Measurements from ENCODE around the gene OR52E4. TPM values are rescaled to one million over a fixed set of nuclear protein-coding genes. Genes with fewer than 3 reads are reported as not detected.

OR52E4 gene
- total RNA-seq, 1 experiment from 2014 or later = not detected

DNA sequence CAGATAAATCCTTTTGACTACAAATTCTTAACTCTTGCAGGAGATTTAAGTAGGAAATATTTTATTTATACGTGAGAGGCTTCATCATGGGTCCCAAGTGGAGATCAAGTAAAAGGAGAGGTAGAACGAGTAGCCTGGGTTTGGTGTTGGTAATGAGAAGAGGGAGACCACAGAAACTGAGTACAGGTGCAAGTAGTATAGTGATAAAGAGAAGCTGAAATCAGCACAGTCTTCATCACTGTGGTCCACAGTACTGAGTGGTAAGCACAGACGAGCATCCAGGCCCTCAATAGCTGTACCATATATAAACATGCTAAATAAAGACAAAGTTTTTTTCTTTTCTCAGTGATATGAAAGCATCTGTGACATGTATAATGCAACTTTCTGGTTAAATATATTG is 6.7 kb downstream of the OR52E4 start:
- Histone ChIP-seq H3K4me1 (ENCODE audit: insufficient read depth, low read length) (no peaks in the 10 kb centered on the region), H3K4me3 (ENCODE audit: low read length) (no peak overlapping the region), H4K20me1 (ENCODE audit: low read length) (no peaks in the 10 kb centered on the region), H3K9me2 (replicated peaks; ENCODE audit: low read length) (no peaks in the 10 kb centered on the region), H3K27ac (ENCODE audit: low read length) (no peak overlapping the region), H2AFZ (ENCODE audit: low read length) (no peak overlapping the region), H3K9ac (ENCODE audit: low read length) (no peak overlapping the region), H3K27me3 (ENCODE audit: low read length) (peaks cover 16% of the 10 kb centered on the region; the same call in 1 of the 2 replicates), H3K36me3 (ENCODE audit: low read depth, low read length) (no peaks in the 10 kb centered on the region), H3K4me2 (ENCODE audit: low read length) (no peak overlapping the region), H3F3A (ENCODE audit: low read length, unreplicated experiment) (no peaks in the 10 kb centered on the region), H3K79me2 (ENCODE audit: low read length) (no peaks in the 10 kb centered on the region), H3K9me3 (ENCODE audit: low read length) (no peaks in the 10 kb centered on the region)
- POLR2A ChIA-PET (ENCODE audit: unreplicated experiment) = no interaction called here
- DNase-seq = no peak
- intact Hi-C loops (cut with micrococcal nuclease) = no loop called here
- TF ChIP-seq EZH2 (IDR thresholded peaks at IDR 0.05; ENCODE audit: low read length, unreplicated experiment) (no peak), EZH2phosphoT487 (IDR thresholded peaks at IDR 0.05; ENCODE audit: borderline replicate concordance, low read length) (no peak), CTCF (conservative IDR thresholded peaks at IDR 0.05; ENCODE audit: low read depth, low read length) (no peak)
- ATAC-seq = no peak
- CTCF ChIA-PET = no interaction called here
- no TSS peak for BruUV-seq (replicated peaks)

GRCh38 chr11:5887661-5888060 is 7.2 kb downstream of the OR52E4 start:
- peaks cover 16% of the 10 kb centered on the region; the same call in 1 of the 2 replicates for H3K27me3 ChIP-seq (ENCODE audit: low read length)
- H3F3A ChIP-seq (ENCODE audit: low read length, unreplicated experiment) = no peaks in the 10 kb centered on the region
- no peak overlapping the region for H2AFZ ChIP-seq (ENCODE audit: low read length)
- CTCF ChIA-PET = no interaction called here
- H3K9me2 ChIP-seq (replicated peaks; ENCODE audit: low read length) = no peaks in the 10 kb centered on the region
- intact Hi-C loops (cut with micrococcal nuclease) = no loop called here
- no peaks in the 10 kb centered on the region for H4K20me1 ChIP-seq (ENCODE audit: low read length)
- no peaks in the 10 kb centered on the region for H3K9me3 ChIP-seq (ENCODE audit: low read length)
- H3K4me3 ChIP-seq (ENCODE audit: low read length) = no peak overlapping the region
- no TSS peak for BruUV-seq (replicated peaks)
- DNase-seq (no peak), ATAC-seq (no peak)
- H3K4me1 ChIP-seq (ENCODE audit: insufficient read depth, low read length) = no peaks in the 10 kb centered on the region
- no peak overlapping the region for H3K9ac ChIP-seq (ENCODE audit: low read length)
- no peak overlapping the region for H3K4me2 ChIP-seq (ENCODE audit: low read length)
- H3K27ac ChIP-seq (ENCODE audit: low read length) = no peak overlapping the region
- H3K36me3 ChIP-seq (ENCODE audit: low read depth, low read length) = no peaks in the 10 kb centered on the region
- H3K79me2 ChIP-seq (ENCODE audit: low read length) = no peaks in the 10 kb centered on the region
- TF ChIP-seq CTCF (conservative IDR thresholded peaks at IDR 0.05; ENCODE audit: low read depth, low read length) (no peak), EZH2 (IDR thresholded peaks at IDR 0.05; ENCODE audit: low read length, unreplicated experiment) (no peak), EZH2phosphoT487 (IDR thresholded peaks at IDR 0.05; ENCODE audit: borderline replicate concordance, low read length) (no peak)
- POLR2A ChIA-PET (ENCODE audit: unreplicated experiment) = no interaction called here

DNA sequence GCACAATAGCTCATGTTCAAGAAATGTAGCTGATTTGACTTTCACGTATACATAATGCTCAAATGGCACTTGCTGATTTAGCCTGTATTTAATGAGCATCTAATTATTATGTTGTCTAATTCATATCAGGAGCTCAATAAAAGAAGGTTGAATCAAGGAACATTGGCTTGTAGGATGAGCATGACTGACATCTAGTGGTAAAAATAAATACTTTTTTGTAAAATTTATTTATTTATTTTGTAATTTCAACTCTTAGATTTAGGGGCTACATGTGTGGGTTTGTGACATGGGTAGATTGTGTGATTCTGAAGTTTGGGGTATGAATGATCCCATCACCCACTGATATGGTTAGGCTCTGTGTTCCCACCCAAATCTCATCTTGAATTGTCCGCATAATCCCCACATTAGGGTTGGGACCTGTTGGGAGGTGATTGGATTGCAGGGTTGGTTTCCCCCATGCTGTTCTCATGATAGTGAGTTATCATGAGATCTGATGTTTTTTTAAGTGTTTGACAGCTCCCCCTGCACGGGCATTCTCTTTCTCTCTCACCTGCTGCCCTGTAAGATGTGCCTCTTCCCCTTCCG is 10.9 kb downstream of the OR52E4 start:
- POLR2A ChIA-PET (ENCODE audit: unreplicated experiment) = no interaction called here
- Histone ChIP-seq H3K79me2 (ENCODE audit: low read length) (no peaks in the 10 kb centered on the region), H3K27ac (ENCODE audit: low read length) (no peak overlapping the region), H3K9me3 (ENCODE audit: low read length) (no peaks in the 10 kb centered on the region), H3K9me2 (replicated peaks; ENCODE audit: low read length) (no peaks in the 10 kb centered on the region), H3K9ac (ENCODE audit: low read length) (no peak overlapping the region), H2AFZ (ENCODE audit: low read length) (no peak overlapping the region), H3K4me3 (ENCODE audit: low read length) (no peak overlapping the region), H4K20me1 (ENCODE audit: low read length) (no peaks in the 10 kb centered on the region), H3F3A (ENCODE audit: low read length, unreplicated experiment) (no peaks in the 10 kb centered on the region), H3K27me3 (ENCODE audit: low read length) (peaks cover 5% of the 10 kb centered on the region; the same call in 1 of the 2 replicates), H3K4me1 (ENCODE audit: insufficient read depth, low read length) (no peaks in the 10 kb centered on the region), H3K36me3 (ENCODE audit: low read depth, low read length) (no peaks in the 10 kb centered on the region), H3K4me2 (ENCODE audit: low read length) (no peak overlapping the region)
- no TSS peak for BruUV-seq (replicated peaks)
- intact Hi-C loops (cut with micrococcal nuclease) = loop anchor here (5.0 kb wide), 1 partner anchor 414 kb away; no protein-coding TSS in a partner anchor
- DNase-seq = peak; percentile 23
- TF ChIP-seq CTCF (conservative IDR thresholded peaks at IDR 0.05; ENCODE audit: low read depth, low read length) (peak; percentile 31; the same call in 1 of the 2 replicates), EZH2phosphoT487 (IDR thresholded peaks at IDR 0.05; ENCODE audit: borderline replicate concordance, low read length) (no peak), EZH2 (IDR thresholded peaks at IDR 0.05; ENCODE audit: low read length, unreplicated experiment) (no peak)
- no peak for ATAC-seq
- CTCF ChIA-PET = interaction anchor here (0.6 to 1.0 kb wide), 4 partner anchors 223 to 472 kb away, joined by 3 to 5 read pairs (median 4); no protein-coding TSS in a partner anchor
